GM23248 (cell line): ENCODE data around the gene CELA2B.

Experiments used
- EZH2 ChIP-seq: fragments of 200-600 bp; sonication (generic); IDR thresholded peaks from 2 replicates; pipeline ENCODE4 v1.6.1; 2018; ENCODE audit warnings: antibody characterized with exemption, mild to moderate bottlenecking; ENCODE audit not compliant: insufficient read depth, poor library complexity, severe bottlenecking
- EZH2phosphoT487 ChIP-seq: fragments of 200-600 bp; sonication (generic); IDR thresholded peaks from 2 replicates; pipeline ENCODE4 v1.6.1; 2018; ENCODE audit warnings: antibody characterized with exemption, moderate library complexity, mild to moderate bottlenecking, low read depth; ENCODE audit not compliant: insufficient read depth

GRCh38 chr1:15435239-15436077 is 40.4 kb upstream of the CELA2B start:
- no peak for TF ChIP-seq EZH2phosphoT487
- no peak for TF ChIP-seq EZH2
